ENCODE results near the gene PDE1C.
"Not testable (repeated sequence)": the region's sequence is repeated elsewhere in the genome, so short reads cannot be mapped to it uniquely, and the experiment has no call there.

The PDE1C gene

DNA sequence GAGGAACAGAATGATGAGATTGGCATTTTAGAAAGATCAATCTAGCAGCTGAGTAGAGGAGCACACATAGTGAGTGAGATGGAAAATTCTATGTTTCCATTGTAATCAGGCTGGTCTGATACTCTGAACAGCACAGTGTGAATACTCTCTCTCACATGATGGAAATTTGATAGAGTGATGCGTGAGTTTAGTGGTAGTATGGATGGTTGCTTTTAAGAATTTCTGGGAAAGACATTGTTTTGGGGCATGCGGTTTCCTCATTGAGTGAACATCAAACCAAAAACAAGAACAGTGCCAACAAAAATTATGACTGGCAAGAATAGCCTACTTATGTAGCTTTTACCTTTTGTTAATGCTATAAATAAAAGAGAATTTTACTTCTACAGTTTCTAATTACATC, 183.2 kb downstream of the PDE1C start:
- no peak for DNase-seq

GRCh38 chr7:31885171-31885570, 185.0 kb downstream of the PDE1C start:
- DNase-seq: no peak

DNA sequence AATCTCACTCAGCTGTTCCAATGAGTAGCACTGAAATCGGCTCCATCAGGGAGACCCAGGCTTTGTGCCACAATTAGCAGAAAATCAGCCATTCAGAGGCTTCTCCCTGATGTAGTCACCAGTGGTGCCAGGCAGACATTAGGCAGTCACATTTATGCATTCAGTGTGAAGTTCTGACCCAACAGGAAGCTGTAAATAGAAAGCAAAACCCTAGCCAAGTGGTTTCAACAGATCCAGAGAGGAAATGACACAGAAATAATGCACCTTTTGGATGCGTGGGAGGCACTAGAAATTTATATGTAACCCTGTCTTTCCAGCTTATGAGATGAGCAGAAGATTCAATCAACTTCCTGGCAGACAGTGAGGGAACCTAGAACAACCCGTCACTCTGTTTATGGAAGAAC, 186.4 kb downstream of the PDE1C start:
- no peak for DNase-seq

- DNase-seq: no peak
These were observed 188.0 kb downstream of the PDE1C start for GRCh38 chr7:31882187-31882586.

DNA sequence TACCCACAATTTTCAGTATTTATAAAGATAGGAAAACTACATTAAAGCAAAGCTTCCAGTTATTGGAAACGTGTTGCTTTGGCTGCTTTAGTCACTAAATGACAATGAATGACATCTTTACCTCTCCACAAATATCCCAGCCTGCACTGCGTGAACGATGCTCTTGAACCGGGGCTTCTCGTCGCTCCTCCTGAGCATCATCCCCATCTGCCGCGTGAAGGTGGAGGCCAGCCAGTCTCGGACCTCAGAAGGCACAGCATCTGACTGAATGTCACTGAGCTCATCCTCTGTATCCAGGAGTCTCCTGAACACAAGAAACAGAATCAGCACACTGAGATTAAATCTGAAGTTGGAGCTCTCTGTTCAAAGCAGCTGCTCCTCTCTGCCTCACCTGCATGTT, 191.3 kb downstream of the PDE1C start:
- no peak for DNase-seq

- DNase-seq: no peak
These were observed 194.8 kb downstream of the PDE1C start for GRCh38 chr7:31875424-31875823.

GRCh38 chr7:31874631-31875386, 195.4 kb downstream of the PDE1C start:
- DNase-seq: no peak

- no peak for DNase-seq
These were observed 196.2 kb downstream of the PDE1C start for GRCh38 chr7:31873816-31874597.

DNA sequence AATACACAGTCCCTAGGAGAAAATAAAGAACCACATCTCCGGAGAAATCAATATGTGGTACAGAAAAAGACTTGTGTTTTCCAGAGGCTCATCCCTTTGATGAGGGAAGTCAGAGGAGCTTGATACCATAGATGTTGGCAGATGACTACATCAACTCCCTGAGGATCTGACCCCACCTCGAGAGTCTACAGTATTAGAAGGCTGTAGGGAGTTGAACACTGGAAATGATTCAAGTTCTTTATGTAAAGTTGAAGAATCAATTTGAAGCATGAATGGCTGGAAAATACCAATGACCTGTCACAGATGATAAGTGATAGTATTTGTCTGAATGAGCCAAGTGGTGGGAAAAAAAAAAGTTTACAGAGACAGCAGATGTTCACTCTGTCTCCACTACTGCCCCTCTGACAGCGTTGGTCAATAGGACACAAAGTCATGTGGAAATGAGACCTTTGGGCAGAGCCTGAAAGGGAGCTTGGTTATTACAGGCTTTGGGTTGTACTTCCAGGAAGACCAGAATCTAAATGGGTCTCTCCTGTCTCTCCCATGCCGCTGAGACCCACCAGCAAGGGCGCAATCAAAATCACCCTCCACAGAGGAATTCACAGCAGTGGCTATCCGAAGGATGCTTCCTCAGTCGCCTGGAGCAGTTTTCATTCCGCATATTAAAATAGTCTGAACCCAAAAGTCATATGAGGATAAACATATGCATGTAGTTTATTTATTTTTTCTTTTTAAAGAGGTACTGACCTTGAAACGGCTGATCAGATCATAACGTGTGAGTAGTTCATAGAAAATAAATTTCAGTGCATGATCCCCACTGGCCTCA, 197.4 kb downstream of the PDE1C start:
- no peak for DNase-seq

GRCh38 chr7:31864646-31865045, 205.6 kb downstream of the PDE1C start:
- no peak for DNase-seq

DNA sequence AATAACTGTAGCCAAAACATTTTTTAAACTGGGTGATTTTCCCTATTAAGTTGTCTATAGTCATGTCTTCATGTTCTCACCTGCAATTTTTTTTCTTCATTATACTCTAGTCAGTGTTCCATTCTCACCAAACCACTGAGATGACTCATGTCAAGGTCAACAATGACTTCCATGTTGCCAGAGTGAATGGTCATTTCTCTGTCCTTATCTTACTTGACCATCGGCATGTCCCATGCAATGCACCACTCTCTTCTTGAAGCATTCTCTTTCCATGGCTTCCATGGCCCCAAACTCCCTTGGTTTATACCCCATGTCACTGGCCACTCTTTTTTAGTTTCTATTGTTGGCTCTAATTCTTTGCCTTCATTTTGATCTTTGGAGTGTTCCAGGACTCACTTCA, 209.3 kb downstream of the PDE1C start:
- DNase-seq: no peak

- DNase-seq: no peak
These were observed 212.2 kb downstream of the PDE1C start for GRCh38 chr7:31858055-31858454.

DNA sequence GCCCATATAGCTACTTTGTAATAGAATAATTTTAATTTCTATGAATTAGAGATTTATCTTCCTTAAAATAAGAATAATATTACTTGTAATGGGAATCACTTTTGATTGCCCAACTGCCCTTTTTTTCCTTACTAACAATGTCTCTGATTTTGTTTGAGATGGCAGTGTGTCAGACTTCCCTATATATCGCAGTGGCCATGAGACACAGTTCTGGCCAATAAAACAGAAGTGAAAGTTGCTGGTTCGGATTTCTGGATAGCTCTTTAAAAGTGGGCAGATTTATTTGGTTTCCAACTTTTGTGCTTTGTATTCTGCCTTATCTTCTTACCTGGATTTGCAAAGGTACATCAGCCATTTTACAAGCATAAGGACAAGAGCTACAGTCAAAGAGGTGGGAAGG, 213.0 kb downstream of the PDE1C start:
- DNase-seq: no peak

GRCh38 chr7:31856337-31856736, 213.9 kb downstream of the PDE1C start:
- no peak for DNase-seq

- DNase-seq: no peak
These were observed 214.7 kb downstream of the PDE1C start for GRCh38 chr7:31855530-31855929.

GRCh38 chr7:31853380-31853779, 216.8 kb downstream of the PDE1C start:
- DNase-seq: no peak

DNA sequence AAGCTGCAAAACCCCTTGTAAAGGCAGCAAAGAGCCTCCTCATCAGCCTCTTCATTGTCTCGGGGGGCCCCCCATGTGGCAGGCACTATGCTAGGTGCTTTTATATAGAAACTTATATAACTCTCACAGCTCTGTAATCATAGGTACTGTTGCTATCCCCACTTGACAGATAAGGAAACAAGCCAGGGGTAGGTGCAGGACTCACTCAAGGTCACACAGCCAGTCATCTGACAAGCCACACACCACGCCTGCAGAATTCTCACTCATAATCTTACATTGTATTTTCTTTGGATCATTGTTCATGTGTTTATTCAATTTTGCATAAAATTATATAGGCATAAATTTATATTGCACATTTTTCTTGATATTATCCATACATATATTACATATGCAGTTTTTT, 217.7 kb downstream of the PDE1C start:
- no peak for DNase-seq

- DNase-seq: no peak
These were observed 219.1 kb downstream of the PDE1C start for GRCh38 chr7:31851119-31851518.

GRCh38 chr7:31850601-31851000, 219.6 kb downstream of the PDE1C start:
- DNase-seq: no peak

- no peak for DNase-seq
These were observed 220.1 kb downstream of the PDE1C start for GRCh38 chr7:31850066-31850465.

DNA sequence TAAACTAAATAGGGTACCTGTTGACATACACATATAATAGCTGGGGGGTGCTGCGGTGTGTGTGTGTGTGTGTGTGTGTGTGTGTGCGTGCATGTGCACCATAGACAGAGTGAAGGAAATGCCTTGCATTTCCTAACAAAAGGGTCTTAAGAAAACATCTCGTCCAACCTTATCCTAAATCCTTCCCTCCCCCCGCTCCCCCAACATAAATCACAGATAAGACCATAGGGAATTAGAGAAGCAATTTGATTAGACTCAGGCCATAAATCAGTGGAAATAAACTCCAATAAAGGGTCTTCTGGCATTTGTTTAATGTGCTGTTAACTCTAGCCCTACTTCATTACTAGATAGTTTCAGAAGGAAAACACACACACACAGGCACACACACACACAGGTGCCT, 234.7 kb downstream of the PDE1C start:
- DNase-seq: no peak

- DNase-seq: not testable (repeated sequence)
These were observed 236.6 kb downstream of the PDE1C start for GRCh38 chr7:31833625-31834024.

GRCh38 chr7:31828520-31828919, 241.7 kb downstream of the PDE1C start:
- DNase-seq: no peak

GRCh38 chr7:31825576-31825975, 244.6 kb downstream of the PDE1C start:
- DNase-seq: no peak

All from activated CD4-positive, alpha-beta T cell treated with anti-CD3 and anti-CD28 coated beads for 1 hour (primary cell).